ENCODE measurements around the gene OR1F1. TPM values are rescaled to one million over a fixed set of nuclear protein-coding genes. Genes with fewer than 3 reads are reported as not detected.
"Not testable (repeated sequence)": the region's sequence is repeated elsewhere in the genome, so short reads cannot be mapped to it uniquely, and the experiment has no call there.

OR1F1 gene
- total RNA-seq, 1 experiment from 2014 or later = not detected

DNA sequence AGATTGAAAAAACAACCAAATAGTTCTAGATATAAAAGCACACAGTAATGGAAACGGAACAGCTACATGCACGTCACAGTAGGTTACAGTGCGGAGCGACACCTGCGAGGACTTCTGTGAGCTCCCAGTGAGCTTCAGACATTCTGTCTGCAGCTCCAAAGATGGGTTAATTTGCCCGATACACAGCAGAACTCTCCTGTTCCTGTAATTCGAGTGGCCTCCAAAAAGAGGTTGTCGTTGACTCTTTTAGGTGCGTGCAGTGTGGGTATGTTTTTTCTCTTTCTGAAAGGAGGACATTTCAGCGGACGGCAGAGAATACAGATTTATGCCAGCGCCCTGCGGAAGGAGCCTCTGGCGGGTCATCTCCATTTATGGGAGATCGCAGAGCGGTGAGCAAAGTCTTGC, 2.9 kb downstream of the OR1F1 start:
- DNase-seq (ENCODE audit: low read depth) = peak; percentile 18
- in situ Hi-C loops (cut with HindIII; ENCODE audit: low pct_unique_long_range_greater_than_20kb, low sequenced_read_pairs) = no loop called here

DNA sequence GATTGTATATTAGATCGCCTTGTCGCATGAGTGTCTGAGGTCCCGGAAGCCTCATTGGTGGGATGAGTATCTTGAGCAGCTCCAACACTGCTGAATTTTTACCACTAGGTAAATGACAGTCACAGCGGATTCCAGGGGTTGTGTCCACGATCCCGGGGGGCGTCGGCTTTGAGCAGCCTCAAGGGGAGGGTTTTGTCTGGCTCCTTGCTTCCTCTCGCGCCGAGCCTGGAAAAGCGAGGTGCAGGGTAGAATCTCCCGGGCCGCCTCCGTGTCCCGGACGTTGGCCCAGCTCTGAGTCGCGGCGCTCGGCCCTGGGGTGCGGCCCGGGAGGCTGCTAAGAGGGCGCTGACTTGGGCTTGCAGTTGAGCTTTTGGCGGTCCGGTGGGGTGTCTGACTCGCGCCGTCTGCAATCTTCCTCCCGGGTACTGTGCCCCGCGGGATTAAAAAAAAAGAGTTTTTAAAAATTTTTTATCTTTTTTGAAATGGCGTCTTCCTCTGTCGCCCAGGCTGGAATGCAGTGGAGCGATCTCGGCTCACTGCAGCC, 4.5 kb downstream of the OR1F1 start:
- DNase-seq (ENCODE audit: low read depth) = no peak
- in situ Hi-C loops (cut with HindIII; ENCODE audit: low pct_unique_long_range_greater_than_20kb, low sequenced_read_pairs) = no loop called here

DNA sequence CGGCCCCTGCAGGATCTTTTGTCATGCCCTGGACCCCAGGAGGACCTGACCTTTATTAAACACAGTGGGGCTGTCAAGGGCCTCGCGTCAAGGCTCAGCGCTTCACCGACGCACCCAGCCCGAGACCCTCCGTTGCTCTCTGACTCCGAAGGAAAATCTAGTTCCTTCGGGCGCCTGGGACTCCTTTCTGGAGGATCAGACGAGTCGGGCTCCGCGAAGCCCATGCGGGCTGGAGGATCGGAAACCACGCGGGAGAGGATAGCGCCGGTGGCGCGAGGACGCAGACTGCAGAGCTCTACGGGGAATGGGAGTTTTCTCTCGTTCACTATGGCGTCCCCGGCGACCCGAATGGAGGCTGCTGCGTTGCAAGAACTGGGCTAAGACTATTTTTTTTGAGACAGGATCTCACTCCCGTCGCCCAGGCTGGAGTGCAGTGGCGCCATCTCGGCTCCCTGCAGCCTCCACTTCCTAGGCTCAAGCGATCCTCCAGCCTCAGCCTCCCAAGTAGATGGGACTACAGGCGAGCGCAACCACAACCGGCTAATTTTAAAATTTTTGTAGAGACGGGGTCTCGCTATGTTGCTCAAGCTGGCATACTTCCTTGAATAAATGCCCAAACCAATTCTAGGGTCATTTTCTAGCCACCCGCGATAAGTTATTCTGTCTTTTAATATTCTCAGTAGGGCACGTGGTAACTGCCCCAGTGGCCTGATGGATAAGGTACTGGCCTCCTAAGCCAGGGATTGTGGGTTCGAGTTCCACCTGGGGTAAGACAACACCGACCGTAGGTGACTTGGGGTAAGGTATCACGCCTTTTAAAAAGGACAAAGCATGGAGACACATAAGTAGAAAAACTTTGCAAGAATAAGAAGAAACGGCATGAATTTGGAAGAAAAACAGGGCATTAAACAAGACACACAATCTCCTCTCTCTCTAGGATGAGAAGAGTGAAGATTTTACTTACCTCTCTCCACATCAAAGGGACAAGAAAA, 5.5 kb downstream of the OR1F1 start:
- no peak for DNase-seq (ENCODE audit: low read depth)
- in situ Hi-C loops (cut with HindIII; ENCODE audit: low pct_unique_long_range_greater_than_20kb, low sequenced_read_pairs) = no loop called here

DNA sequence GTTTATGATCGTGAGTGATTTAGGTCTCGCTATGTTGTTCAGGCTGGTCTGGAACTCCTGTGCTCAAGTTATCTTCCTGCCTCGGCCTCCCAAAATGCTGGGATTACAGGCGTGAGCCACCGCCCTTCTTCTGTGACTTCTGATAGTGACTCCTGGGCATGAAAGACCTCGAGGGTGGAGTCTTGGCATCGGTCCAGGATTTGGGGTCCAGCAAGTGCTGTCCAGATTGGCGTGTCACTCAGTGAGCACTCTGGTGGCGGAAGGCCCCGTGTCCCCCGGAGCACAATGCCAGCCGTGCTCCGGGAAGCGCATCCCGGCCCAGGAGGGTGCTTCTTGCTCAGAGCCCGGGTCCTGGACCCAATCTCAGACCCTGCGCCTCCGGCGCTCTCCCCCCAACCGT, 6.8 kb downstream of the OR1F1 start:
- in situ Hi-C loops (cut with HindIII; ENCODE audit: low pct_unique_long_range_greater_than_20kb, low sequenced_read_pairs) = no loop called here
- DNase-seq (ENCODE audit: low read depth) = no peak

DNA sequence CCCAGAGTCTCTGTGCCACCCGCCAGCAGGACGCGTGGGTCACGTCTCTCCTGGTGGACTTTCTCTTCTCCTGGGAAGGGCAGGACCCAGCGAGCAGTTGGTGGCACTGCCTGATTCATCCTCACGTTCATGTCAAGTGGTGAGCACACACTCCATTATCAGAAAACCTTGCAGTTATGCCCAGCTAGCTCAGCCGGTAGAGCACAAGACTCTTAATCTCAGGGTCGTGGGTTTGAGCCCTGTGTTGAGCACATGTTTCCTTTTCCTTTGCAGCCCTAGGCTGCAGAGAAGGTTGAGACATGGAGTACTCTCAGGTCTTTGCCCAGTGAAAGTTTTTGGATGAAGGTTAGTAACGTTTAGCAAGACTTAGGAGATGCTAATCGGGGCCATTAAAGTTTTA, 8.0 kb downstream of the OR1F1 start:
- no peak for DNase-seq (ENCODE audit: low read depth)
- in situ Hi-C loops (cut with HindIII; ENCODE audit: low pct_unique_long_range_greater_than_20kb, low sequenced_read_pairs) = no loop called here

DNA sequence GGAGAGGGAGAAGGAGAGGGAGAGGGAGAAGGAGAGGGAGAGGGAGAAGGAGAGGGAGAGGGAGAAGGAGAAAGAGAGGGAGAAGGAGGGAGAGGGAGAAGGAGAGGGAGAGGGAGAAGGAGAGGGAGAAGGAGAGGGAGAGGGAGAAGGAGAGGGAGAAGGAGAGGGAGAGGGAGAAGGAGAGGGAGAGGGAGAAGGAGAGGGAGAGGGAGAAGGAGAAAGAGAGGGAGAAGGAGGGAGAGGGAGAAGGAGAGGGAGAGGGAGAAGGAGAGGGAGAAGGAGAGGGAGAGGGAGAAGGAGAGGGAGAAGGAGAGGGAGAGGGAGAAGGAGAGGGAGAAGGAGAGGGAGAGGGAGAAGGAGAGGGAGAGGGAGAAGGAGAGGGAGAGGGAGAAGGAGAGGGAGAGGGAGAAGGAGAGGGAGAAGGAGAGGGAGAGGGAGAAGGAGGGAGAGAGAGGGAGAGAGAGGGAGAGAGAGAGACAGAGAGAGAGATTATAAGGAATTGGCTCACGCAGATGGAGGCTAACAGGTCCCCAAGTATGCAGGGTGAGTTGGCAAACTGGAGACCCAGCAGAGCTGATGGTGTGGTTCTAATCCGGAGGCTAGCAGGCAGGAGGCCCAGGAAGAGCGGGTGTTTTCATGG, 9.8 kb downstream of the OR1F1 start:
- in situ Hi-C loops (cut with HindIII; ENCODE audit: low pct_unique_long_range_greater_than_20kb, low sequenced_read_pairs); DNase-seq (ENCODE audit: low read depth): not testable (repeated sequence)

DNA sequence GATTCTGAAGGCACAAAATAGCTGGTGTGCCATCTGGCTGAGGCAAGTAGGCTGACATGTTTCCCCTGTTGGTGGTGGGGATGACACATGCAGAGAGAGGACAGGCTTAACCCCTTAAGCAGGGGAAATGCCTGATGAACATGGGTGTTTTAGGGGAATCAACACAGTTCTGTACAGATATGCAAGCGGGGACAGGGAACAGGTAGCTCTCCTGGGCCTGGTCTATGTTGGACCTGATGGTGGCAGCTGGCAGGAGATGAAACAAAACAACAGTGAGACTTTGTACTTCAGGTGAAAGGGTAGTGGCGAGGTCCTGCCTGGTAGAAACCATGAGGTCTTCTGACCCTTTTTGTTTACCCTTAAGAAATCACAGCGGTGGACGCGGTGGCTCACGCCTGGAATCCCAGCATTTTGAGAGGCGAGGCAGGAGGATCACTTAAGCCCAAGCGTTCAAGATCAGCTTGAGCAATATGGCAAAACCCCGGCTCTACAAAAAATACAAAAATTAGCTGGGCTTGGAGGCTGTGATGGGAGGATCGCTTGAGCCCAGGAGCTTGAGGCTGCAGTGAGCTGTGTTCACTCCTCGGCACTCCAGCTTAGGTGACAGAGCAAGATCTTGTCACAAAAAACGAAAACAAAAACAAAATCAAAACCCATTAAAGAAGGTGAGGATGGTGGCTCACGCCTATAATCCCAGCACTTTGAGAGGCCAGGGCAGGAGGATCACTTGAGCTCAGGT, 10.5 kb downstream of the OR1F1 start:
- in situ Hi-C loops (cut with HindIII; ENCODE audit: low pct_unique_long_range_greater_than_20kb, low sequenced_read_pairs) = no loop called here
- DNase-seq (ENCODE audit: low read depth) = no peak

DNA sequence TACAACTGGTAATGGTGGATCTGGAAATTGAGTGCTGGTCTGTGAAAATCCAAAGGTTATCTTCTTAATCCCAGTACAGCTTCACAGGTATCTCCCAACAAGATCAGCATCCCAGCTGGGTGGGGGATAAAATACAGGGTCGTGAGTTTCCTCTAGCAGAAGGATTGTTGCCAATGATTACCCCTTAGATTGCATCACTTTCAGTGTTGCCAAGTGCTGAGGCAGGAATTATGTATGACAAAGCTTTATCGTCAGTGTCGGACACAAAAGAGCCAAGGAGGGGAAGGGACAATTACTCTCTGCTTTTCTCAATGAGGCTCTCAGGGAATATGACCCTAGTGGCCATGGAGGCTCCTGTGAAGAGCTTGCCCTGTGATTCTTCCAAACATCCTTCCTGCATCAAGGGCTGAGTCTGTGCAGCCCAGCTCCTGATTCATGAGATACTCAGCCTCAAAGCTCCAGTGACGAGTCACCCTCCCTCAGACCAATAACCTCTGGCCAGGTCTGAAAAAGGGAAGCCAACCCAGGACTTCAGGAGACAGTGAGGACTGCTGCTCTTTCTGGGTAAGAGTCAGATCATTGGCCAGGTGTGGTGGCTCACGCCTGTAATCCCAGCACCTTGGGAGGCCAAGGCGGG, 15.0 kb downstream of the OR1F1 start:
- in situ Hi-C loops (cut with HindIII; ENCODE audit: low pct_unique_long_range_greater_than_20kb, low sequenced_read_pairs) = no loop called here
- no peak for DNase-seq (ENCODE audit: low read depth)

DNA sequence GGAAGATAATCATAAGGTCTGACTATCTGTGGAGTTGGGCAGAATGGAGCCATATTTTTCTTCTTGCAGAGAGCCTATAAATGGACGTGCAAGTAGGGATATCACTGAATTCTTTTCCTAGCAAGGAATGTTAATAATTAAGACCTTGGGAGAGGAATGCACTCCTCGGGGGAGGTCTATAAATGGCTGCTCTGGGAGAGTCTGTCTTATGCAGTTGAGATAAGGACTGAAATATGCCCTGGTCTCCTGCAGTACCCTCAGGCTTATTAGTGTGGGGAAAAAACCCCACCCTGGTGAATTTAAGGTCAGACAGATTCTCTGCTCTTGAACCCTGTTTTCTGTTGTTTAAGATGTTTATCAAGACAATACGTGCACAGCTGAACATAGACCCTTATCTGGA, 17.9 kb downstream of the OR1F1 start:
- peak; percentile 33 for DNase-seq (ENCODE audit: low read depth)
- in situ Hi-C loops (cut with HindIII; ENCODE audit: low pct_unique_long_range_greater_than_20kb, low sequenced_read_pairs) = not testable (repeated sequence)

DNA sequence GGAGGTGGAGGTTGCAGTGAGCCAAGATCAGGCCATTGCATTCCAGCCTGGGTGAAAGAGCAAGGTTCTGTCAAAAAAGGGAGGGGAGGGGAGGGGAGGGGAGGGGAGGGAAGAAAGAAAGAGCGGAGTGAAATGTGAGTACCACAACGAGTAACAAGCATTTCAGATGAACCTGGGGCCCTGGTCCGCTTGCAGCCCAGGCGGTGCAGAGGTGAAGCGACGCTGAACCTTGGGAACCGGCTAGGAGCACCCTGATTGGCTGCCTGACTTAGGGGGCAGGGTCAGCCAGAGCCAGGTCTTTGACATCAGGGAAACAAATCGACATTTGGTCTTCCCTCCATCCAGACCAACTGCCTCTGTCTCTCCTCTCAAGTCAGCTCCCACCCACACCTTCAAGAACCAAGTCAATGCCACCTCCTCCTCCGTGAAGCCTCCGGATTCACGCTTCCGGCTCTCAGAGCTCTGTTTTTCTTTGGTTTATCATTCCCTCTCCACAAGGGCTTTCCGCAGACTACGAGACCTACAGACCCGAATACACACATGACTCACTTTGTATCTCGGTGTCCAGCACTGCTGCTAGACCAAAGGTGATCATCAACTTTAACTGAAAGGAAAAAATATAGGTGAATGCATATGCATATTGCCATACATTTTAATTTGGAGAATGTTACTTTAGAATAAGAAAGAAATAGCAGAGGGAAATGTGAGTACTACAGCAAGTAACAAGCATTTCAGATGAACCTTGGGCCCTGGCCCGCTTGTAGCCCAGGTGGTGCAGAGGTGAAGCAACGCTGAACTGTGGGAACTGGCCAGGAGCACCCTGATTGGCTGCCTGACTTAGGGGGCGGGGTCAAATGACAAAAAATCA, 19.3 kb downstream of the OR1F1 start:
- in situ Hi-C loops (cut with HindIII; ENCODE audit: low pct_unique_long_range_greater_than_20kb, low sequenced_read_pairs) = no loop called here
- no peak for DNase-seq (ENCODE audit: low read depth)

DNA sequence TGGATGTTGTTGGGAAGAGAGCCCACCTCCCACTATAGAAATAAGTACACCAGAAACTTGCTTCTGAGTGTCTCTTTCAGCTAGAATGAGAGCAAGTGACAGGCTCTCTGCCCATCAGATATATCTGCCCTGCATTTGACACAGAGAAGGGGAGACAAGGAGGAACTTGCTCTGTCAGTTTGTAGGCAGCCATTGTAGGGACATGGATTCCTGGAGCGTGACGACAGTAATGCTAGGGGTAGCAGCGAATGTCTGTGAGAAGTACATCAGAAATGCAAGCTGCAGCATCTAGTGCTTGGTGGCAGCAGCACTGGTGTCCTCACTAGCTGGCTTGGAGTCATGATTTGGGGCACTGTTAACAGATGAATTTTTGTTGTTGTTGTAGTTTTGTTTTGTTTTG, 24.0 kb downstream of the OR1F1 start:
- DNase-seq (ENCODE audit: low read depth) = no peak
- in situ Hi-C loops (cut with HindIII; ENCODE audit: low pct_unique_long_range_greater_than_20kb, low sequenced_read_pairs) = no loop called here

DNA sequence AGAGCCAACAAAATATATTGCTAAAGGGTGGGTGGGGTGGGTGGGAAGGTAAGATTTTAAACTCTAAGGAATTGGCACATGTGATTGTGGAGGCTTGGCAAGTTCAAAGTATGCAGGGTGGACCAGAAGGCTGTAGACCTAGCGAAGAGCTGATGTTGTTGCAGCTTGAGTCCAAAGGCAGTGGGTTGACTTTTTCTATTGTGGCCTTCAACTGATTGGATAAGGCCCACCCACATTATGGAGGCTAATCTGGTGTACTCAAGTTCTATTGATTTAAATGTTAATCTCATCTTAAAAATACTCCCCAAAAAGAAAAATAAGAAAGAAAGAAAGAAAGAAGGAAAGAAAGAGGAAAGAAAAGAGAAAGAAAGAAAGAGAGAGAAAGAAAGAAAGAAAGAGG, 24.6 kb downstream of the OR1F1 start:
- DNase-seq (ENCODE audit: low read depth) = no peak
- in situ Hi-C loops (cut with HindIII; ENCODE audit: low pct_unique_long_range_greater_than_20kb, low sequenced_read_pairs) = no loop called here

DNA sequence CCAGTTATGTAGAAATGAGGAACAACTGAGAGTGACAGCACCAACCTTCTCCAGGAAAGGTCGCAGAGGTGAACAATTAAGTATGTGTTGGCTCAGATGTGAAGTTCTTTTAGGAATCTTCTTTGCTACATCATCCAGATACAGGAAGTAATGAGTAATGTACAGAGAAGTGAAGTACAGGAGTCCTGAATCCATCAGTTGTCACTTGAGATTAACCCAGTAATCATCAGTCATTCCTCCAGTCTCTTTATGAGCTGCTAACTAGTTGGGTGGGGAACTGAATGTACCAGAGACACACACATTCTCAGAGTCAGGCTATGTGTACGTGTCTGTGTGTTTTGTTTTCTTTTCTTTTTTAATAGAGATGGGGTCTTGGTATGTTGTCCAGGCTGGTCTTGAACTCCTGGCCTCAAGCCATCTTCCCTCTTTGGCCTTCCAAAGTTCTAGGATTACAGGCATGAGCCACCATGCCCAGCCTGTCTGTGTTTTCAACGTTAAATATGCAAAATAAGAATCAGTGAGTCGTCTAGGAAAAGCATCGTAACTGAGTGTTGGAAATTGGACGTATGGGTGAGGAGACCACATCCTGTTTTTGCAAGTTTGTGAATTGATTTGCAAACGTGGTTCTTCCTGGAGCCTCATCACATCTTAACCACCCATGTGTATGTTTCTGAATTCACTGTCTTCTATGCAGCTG, 27.0 kb downstream of the OR1F1 start:
- DNase-seq (ENCODE audit: low read depth) = no peak
- in situ Hi-C loops (cut with HindIII; ENCODE audit: low pct_unique_long_range_greater_than_20kb, low sequenced_read_pairs) = no loop called here

DNA sequence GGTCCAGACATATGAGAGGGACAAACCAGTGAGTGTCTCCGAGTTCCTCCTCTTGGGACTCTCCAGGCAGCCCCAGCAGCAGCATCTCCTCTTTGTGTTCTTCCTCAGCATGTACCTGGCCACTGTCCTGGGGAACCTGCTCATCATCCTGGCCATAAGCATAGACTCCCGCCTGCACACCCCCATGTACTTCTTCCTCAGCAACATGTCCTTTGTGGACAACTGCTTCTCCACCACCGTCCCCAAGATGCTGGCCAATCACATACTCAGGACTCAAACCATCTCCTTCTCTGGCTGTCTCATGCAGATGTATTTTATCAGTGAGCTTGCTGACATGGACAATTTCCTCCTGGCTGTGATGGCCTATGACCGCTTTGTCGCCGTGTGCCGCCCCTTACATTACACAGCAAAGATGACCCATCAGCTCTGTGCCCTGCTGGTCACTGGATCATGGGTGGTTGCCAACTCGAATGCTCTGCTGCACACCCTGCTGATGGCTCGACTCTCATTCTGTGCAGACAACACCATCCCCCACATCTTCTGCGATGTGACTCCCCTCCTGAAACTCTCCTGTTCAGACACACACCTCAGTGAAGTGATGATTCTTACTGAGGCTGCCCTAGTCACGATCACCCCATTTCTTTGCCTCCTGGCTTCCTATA, 27.7 kb downstream of the OR1F1 start:
- in situ Hi-C loops (cut with HindIII; ENCODE audit: low pct_unique_long_range_greater_than_20kb, low sequenced_read_pairs) = no loop called here
- no peak for DNase-seq (ENCODE audit: low read depth)

DNA sequence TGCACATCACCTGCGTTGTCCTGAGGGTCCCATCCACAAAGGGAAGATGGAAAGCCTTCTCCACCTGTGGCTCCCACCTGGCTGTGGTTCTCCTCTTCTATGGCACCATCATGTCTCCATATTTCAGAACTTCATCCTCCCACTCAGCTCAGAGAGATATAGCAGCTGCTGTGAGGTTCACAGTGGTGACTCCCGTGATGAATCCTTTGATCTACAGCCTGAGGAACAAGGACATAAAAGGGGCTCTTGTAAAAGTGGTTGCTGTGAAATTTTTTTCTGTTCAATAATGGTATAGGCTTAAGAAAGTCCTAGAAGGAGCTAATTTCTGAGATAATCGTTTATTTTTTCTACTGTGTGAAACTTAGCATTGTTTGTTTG, 28.2 kb downstream of the OR1F1 start:
- no peak for DNase-seq (ENCODE audit: low read depth)
- in situ Hi-C loops (cut with HindIII; ENCODE audit: low pct_unique_long_range_greater_than_20kb, low sequenced_read_pairs) = no loop called here

DNA sequence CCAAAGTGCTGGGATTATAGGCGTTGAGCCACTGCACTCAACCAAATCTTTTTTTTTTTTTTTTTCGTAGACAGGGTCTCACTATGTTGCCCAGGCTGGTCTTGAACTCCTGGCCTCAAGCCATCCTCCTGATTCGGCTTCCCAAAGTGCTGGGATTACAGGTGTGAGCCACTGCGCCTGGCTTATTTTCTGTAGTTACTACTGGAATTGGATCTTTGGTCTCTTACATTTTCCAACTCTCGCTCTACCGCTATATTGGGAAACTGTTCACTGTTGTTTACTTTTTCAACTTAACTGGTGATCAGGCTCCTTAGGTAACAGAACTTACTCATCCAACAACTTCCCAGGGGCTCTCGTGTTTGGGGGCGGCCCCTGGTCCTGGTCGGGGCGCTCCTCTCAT, 32.8 kb downstream of the OR1F1 start:
- DNase-seq (ENCODE audit: low read depth) = no peak
- in situ Hi-C loops (cut with HindIII; ENCODE audit: low pct_unique_long_range_greater_than_20kb, low sequenced_read_pairs) = no loop called here

Data from Caki2 (cell line).